CD4-positive, CD25-positive, alpha-beta regulatory T cell (primary cell): Measurements from ENCODE around the gene PRR33. TPM values are rescaled to one million over a fixed set of nuclear protein-coding genes. Genes with fewer than 3 reads are reported as not detected.

Experiments used
- ATAC-seq, 2 donors: fragments of 150-1000 bp; cut with Tn5 transposase; one replicate each; pipeline ENCODE4 v1.10.0; 2021; ENCODE audit warnings: low read depth in 2 of 2, moderate number of reproducible peaks in 2 of 2, moderate library complexity in 1 of 2
- DNase-seq, 3 donors: peaks; one replicate each; pipeline versions ENCODE4 v3.0.0 to v3.0.0-alpha.2; 2012 to 2022; ENCODE audit warnings: mixed read lengths in 1 of 3
- H3K27ac ChIP-seq: one replicate; pipeline ENCODE4 v1.7.0; 2013; ENCODE audit warnings: mild to moderate bottlenecking, low read length; ENCODE audit not compliant: insufficient read depth, poor library complexity, severe bottlenecking
- H3K27me3 ChIP-seq: one replicate; pipeline ENCODE4 v1.7.0; 2013; ENCODE audit warnings: low read length; ENCODE audit not compliant: control insufficient read depth, insufficient read depth
- H3K36me3 ChIP-seq: one replicate; pipeline ENCODE4 v1.7.0; 2013; ENCODE audit warnings: mild to moderate bottlenecking, low read length, moderate library complexity; ENCODE audit not compliant: control insufficient read depth, insufficient read depth
- H3K4me1 ChIP-seq: 2 replicates; pipeline ENCODE4 v1.7.0; 2013; ENCODE audit warnings: mild to moderate bottlenecking, low read length; ENCODE audit not compliant: insufficient read depth, control insufficient read depth, poor library complexity, severe bottlenecking
- H3K4me3 ChIP-seq: one replicate; pipeline ENCODE4 v1.7.0; 2013; ENCODE audit warnings: low read depth, mild to moderate bottlenecking, low read length, moderate library complexity
- H3K9me3 ChIP-seq, 2 experiments: 1 replicate in 1 of 2; 2 replicates in 1 of 2; pipeline ENCODE4 v1.7.0; 2013; ENCODE audit warnings: low read length in 2 of 2, mild to moderate bottlenecking in 1 of 2, moderate library complexity in 1 of 2; ENCODE audit not compliant: control insufficient read depth in 2 of 2
- H3K27ac Mint-ChIP-seq, 3 donors: one replicate each; pipeline ENCODE4 v1.8.0; 2020 to 2022; ENCODE audit warnings: mild to moderate bottlenecking in 3 of 3, mixed read lengths in 3 of 3, moderate library complexity in 2 of 3
- H3K27me3 Mint-ChIP-seq: one replicate; pipeline ENCODE4 v1.8.0; 2022; ENCODE audit warnings: mild to moderate bottlenecking, mixed read lengths
- H3K36me3 Mint-ChIP-seq: one replicate; pipeline ENCODE4 v1.8.0; 2020; ENCODE audit warnings: mixed read lengths
- H3K4me1 Mint-ChIP-seq, 4 donors: one replicate each; pipeline ENCODE4 v1.8.0; 2020 to 2022; ENCODE audit warnings: mixed read lengths in 4 of 4, mild to moderate bottlenecking in 1 of 4
- H3K4me3 Mint-ChIP-seq, 4 donors: one replicate each; pipeline ENCODE4 v1.8.0; 2020 to 2022; ENCODE audit warnings: mild to moderate bottlenecking in 4 of 4, mixed read lengths in 4 of 4, moderate library complexity in 3 of 4
- H3K9me3 Mint-ChIP-seq, 7 donors: one replicate each; pipeline ENCODE4 v1.8.0; 2020 to 2022; ENCODE audit warnings: mixed read lengths in 7 of 7, mild to moderate bottlenecking in 3 of 7, moderate library complexity in 2 of 7
- polyA plus RNA-seq, 4 donors: library from polyadenylated mRNA; unstranded; fragments of 300-500 nt; fragmentation: Illumina TruSeq; gene quantifications; one replicate each; pipeline ENCODE4 v1.2.3, GENCODE V29; 2021
- total RNA-seq: library from RNA; stranded (reverse); gene quantifications from one replicate; pipeline ENCODE4 v1.2.3, GENCODE V29; 2022

Gene PRR33
- total and polyA plus RNA-seq, 5 donors from 2014 or later: 0.06 to 0.09 (median 0.08) TPM; not detected in 2

- DNase-seq: no peak
- Mint-ChIP-seq H3K36me3 (no peaks in the 10 kb centered on the region), H3K4me3 (no peak overlapping the region), H3K4me1 (peaks cover 0 to 7% (median 4%) of the 10 kb centered on the region in 4 donors), H3K9me3 (no peaks in the 10 kb centered on the region), H3K27ac (no peak overlapping the region), H3K27me3 (peaks cover 5% of the 10 kb centered on the region)
- Histone ChIP-seq H3K36me3 (no peaks in the 10 kb centered on the region), H3K4me3 (no peak overlapping the region), H3K27ac (no peak overlapping the region), H3K9me3 (no peaks in the 10 kb centered on the region), H3K27me3 (no peaks in the 10 kb centered on the region), H3K4me1 (no peaks in the 10 kb centered on the region)
- no peak for ATAC-seq
These were observed 33.9 kb upstream of the PRR33 start for GRCh38 chr11:1925373-1926155.

- no peaks in the 10 kb centered on the region for H3K4me1 ChIP-seq
- Mint-ChIP-seq H3K9me3 (no peaks in the 10 kb centered on the region), H3K27me3 (peaks cover 5% of the 10 kb centered on the region), H3K4me1 (peaks cover 0 to 7% (median 2%) of the 10 kb centered on the region in 4 donors), H3K4me3 (no peak overlapping the region), H3K36me3 (no peaks in the 10 kb centered on the region), H3K27ac (no peak overlapping the region)
- no peaks in the 10 kb centered on the region for H3K9me3 ChIP-seq
- DNase-seq (no peak), ATAC-seq (no peak)
- no peaks in the 10 kb centered on the region for H3K27me3 ChIP-seq
- H3K4me3 ChIP-seq: no peak overlapping the region
- H3K36me3 ChIP-seq: no peaks in the 10 kb centered on the region
- H3K27ac ChIP-seq: no peak overlapping the region
These were observed 33.1 kb upstream of the PRR33 start for GRCh38 chr11:1924646-1925372.

- Mint-ChIP-seq H3K4me3 (no peak overlapping the region), H3K4me1 (peaks cover 0 to 7% (median 2%) of the 10 kb centered on the region in 4 donors), H3K27ac (no peak overlapping the region), H3K36me3 (no peaks in the 10 kb centered on the region), H3K27me3 (peaks cover 5% of the 10 kb centered on the region), H3K9me3 (no peaks in the 10 kb centered on the region)
- DNase-seq (no peak), ATAC-seq (no peak)
- Histone ChIP-seq H3K27me3 (no peaks in the 10 kb centered on the region), H3K27ac (no peak overlapping the region), H3K4me1 (no peaks in the 10 kb centered on the region), H3K36me3 (no peaks in the 10 kb centered on the region), H3K9me3 (no peaks in the 10 kb centered on the region), H3K4me3 (no peak overlapping the region)
These were observed 32.5 kb upstream of the PRR33 start for GRCh38 chr11:1924181-1924580.

DNA sequence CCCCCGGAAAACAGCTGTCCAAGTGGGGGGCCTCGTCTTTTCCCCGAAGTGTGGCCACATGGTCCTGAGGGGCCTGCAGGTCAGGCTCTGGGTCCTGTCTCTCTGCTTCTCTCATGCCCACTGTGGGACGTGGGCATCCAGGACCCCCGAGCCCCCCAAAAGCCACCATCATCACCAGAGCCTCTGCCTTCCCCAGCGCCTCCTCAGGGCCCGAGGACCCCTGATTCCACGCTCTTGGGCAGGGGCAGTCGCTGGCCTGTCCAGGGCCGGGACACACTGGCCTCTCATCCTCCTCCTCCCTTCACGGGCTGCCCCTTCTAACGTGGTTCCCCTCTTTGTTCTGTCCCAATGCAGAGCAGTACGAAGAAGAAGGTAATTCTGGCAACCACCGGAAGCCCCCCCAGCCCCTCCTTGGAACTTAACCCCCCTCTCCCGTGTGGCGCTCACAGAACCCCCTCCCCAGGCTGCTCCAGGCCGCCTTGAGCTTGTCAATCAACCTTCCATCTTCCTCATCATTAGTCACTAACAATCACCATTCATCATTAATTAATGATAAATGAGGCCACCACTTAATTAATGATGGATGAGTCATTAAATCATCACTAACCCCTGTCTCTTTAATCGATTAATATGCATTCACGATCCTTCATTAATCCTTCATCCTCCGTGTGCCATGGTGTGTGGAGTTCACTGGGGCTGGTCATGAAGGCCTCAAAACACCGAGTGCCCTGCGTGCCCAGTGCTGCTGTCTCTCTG, 31.7 kb upstream of the PRR33 start:
- H3K9me3 ChIP-seq: no peaks in the 10 kb centered on the region
- H3K4me3 ChIP-seq: no peak overlapping the region
- Mint-ChIP-seq H3K9me3 (no peaks in the 10 kb centered on the region), H3K4me1 (peaks cover 0 to 7% (median 4%) of the 10 kb centered on the region in 4 donors), H3K36me3 (no peaks in the 10 kb centered on the region), H3K4me3 (peak overlapping the region in 1 of 4 donors; percentile 19), H3K27ac (peak overlapping the region in 1 of 3 donors; percentile 81), H3K27me3 (peaks cover 5% of the 10 kb centered on the region)
- no peaks in the 10 kb centered on the region for H3K36me3 ChIP-seq
- DNase-seq (no peak), ATAC-seq (no peak)
- H3K27ac ChIP-seq: no peak overlapping the region
- H3K4me1 ChIP-seq: no peaks in the 10 kb centered on the region
- no peaks in the 10 kb centered on the region for H3K27me3 ChIP-seq

DNA sequence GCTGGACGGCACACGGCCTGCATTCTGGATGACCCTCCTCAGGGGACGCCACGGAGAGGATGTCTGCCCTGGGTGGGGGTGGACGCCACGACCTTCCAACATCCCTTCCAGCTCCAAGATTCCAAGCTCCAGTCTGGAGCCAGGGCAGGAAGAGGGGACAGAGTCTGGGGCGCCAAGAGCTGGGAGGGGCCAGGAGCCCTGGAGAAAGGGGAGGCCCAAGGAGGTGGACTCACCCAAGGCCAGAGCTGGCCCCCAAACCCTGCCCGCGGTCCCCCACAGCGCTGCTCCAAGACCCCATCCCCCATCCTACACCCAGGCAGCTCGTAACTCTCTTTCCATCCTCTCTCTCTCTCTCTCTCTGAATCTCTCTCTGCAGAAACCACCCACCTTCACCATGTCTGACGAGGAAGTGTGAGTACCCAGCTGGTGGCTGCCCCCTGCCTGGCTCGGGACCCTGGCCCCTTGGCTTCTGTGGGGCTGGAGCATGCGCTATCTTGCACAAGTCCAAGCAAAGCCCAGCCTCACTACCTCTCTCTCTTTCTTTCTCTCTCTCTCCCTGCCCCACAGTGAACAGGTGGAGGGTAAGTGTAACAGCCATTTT, 30.9 kb upstream of the PRR33 start:
- H3K27me3 ChIP-seq: no peaks in the 10 kb centered on the region
- peaks cover 5% of the 10 kb centered on the region for H3K27me3 Mint-ChIP-seq
- H3K4me1 Mint-ChIP-seq: peaks cover 0 to 7% (median 5%) of the 10 kb centered on the region in 4 donors
- no peaks in the 10 kb centered on the region for H3K36me3 ChIP-seq
- H3K9me3 Mint-ChIP-seq: no peaks in the 10 kb centered on the region
- H3K4me1 ChIP-seq: no peaks in the 10 kb centered on the region
- H3K4me3 Mint-ChIP-seq: no peak overlapping the region
- H3K27ac Mint-ChIP-seq: peak overlapping the region in 2 of 3 donors; percentile 60 to 81
- H3K9me3 ChIP-seq: no peaks in the 10 kb centered on the region
- H3K27ac ChIP-seq: no peak overlapping the region
- no peak for ATAC-seq
- no peak overlapping the region for H3K4me3 ChIP-seq
- H3K36me3 Mint-ChIP-seq: no peaks in the 10 kb centered on the region
- DNase-seq: no peak

GRCh38 chr11:1921574-1922141, 30.0 kb upstream of the PRR33 start:
- H3K36me3 ChIP-seq: no peaks in the 10 kb centered on the region
- ATAC-seq: no peak
- no peaks in the 10 kb centered on the region for H3K4me1 ChIP-seq
- peaks cover 0 to 8% (median 5%) of the 10 kb centered on the region in 4 donors for H3K4me1 Mint-ChIP-seq
- no peaks in the 10 kb centered on the region for H3K36me3 Mint-ChIP-seq
- no peaks in the 10 kb centered on the region for H3K27me3 ChIP-seq
- H3K27ac Mint-ChIP-seq: no peak overlapping the region
- H3K27ac ChIP-seq: no peak overlapping the region
- peaks cover 5% of the 10 kb centered on the region for H3K27me3 Mint-ChIP-seq
- no peaks in the 10 kb centered on the region for H3K9me3 ChIP-seq
- H3K4me3 Mint-ChIP-seq: no peak overlapping the region
- H3K4me3 ChIP-seq: no peak overlapping the region
- no peaks in the 10 kb centered on the region for H3K9me3 Mint-ChIP-seq
- no peak for DNase-seq

DNA sequence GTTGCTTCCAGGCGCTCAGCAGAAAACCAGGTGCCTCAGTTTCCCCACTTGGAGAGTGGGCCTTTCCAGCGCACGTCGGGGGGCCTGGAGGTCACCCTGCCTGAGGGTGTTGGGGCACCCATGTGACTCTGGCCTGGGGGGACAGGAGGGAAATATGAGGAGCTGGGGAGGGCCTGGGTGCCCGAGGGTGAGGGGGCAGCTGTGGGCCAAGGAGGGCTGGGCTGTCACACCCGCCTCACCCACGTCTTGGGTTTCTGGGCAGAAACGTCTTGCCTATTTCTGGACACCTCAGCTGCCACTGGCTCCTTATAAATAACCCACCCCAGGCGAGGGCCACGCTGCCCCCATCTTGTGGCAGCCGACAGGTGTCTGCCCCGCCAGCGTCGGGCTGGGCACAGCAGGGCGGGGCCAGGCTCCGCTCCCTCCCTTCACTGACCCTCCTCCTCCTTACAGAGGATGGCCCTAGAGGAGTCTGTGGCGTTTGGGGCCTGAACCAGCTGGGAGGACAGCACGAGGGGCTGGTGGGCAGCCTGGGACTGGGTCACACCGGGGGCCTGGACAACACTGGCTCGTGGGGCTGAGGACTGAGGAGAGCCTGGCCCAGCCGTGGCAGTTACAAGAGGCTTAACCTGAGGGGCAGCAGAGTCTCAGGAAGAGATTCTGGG, 29.3 kb upstream of the PRR33 start:
- H3K27me3 Mint-ChIP-seq: peaks cover 5% of the 10 kb centered on the region
- H3K4me3 Mint-ChIP-seq: no peak overlapping the region
- ATAC-seq (no peak), DNase-seq (no peak)
- H3K4me1 Mint-ChIP-seq: peaks cover 0 to 12% (median 5%) of the 10 kb centered on the region in 4 donors
- Histone ChIP-seq H3K27ac (no peak overlapping the region), H3K9me3 (no peaks in the 10 kb centered on the region), H3K27me3 (no peaks in the 10 kb centered on the region), H3K4me3 (no peak overlapping the region), H3K36me3 (no peaks in the 10 kb centered on the region), H3K4me1 (no peaks in the 10 kb centered on the region)
- H3K36me3 Mint-ChIP-seq: no peaks in the 10 kb centered on the region
- H3K9me3 Mint-ChIP-seq: no peaks in the 10 kb centered on the region
- H3K27ac Mint-ChIP-seq: peak overlapping the region in 1 of 3 donors; percentile 74
